Measurements from ENCODE around the gene RUBCN. TPM values are rescaled to one million over a fixed set of nuclear protein-coding genes. Genes with fewer than 3 reads are reported as not detected.
"Not testable (repeated sequence)": the region's sequence is repeated elsewhere in the genome, so short reads cannot be mapped to it uniquely, and the experiment has no call there.

Gene RUBCN
- total and polyA plus RNA-seq, 8 donors, result 12.3 to 33.0 (median 14.5) TPM

DNA sequence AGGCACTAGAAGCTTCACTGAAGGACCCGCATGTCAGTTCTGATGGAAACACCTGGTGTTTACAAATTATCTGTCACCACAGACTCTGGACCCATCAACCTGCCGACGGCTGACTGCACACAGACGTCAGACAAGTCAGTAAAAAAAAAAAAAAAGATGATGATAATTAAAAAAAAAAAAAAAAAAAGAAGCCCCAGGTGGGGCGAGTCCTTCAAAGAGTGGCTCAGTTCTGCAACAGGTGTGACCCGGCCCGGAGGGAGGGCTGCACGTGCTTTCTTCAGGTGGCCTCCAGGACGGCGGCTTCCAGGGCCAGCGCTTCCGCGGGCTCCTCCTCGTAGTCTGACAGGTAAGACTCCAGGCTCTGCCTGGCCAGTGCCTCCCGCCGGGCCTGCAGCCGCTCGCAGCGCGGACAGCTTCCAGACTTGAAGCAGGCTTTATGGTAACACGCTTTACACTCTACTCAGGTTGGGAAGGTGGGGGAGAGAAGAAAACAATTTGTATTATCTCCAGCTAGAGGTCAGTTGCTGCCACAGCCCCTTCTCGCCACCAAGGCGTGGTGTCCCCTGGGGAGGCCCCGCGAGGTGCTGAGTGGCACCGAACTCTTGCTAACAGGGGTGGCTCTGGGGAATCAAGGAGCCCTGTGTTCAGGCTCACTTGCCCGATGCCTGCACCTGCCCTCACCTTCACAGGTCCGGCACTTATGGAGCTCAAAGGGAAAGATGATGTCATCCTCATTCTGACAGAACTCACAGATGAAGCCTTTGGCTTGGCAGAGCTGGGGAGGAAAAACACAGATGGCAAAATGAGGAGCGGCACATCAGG lies 61.8 kb downstream of the RUBCN start:
- peaks cover 0 to 13% of the 10 kb centered on the region in 2 donors for H3K4me1 ChIP-seq
- no peaks in the 10 kb centered on the region for H3K27me3 ChIP-seq
- no peak overlapping the region for H3K27ac ChIP-seq
- ATAC-seq (no peak), DNase-seq (no peak)
- H3K9me3 ChIP-seq, result no peaks in the 10 kb centered on the region
- intact Hi-C loops (cut with DNase I), result no loop called here
- TF ChIP-seq, protein P1, sequence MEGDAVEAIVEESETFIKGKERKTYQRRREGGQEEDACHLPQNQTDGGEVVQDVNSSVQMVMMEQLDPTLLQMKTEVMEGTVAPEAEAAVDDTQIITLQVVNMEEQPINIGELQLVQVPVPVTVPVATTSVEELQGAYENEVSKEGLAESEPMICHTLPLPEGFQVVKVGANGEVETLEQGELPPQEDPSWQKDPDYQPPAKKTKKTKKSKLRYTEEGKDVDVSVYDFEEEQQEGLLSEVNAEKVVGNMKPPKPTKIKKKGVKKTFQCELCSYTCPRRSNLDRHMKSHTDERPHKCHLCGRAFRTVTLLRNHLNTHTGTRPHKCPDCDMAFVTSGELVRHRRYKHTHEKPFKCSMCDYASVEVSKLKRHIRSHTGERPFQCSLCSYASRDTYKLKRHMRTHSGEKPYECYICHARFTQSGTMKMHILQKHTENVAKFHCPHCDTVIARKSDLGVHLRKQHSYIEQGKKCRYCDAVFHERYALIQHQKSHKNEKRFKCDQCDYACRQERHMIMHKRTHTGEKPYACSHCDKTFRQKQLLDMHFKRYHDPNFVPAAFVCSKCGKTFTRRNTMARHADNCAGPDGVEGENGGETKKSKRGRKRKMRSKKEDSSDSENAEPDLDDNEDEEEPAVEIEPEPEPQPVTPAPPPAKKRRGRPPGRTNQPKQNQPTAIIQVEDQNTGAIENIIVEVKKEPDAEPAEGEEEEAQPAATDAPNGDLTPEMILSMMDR (IDR thresholded peaks at IDR 0.05), result no peak
- H3K4me3 ChIP-seq, result no peak overlapping the region
- peaks cover 0 to 58% of the 10 kb centered on the region in 2 donors for H3K36me3 ChIP-seq

DNA sequence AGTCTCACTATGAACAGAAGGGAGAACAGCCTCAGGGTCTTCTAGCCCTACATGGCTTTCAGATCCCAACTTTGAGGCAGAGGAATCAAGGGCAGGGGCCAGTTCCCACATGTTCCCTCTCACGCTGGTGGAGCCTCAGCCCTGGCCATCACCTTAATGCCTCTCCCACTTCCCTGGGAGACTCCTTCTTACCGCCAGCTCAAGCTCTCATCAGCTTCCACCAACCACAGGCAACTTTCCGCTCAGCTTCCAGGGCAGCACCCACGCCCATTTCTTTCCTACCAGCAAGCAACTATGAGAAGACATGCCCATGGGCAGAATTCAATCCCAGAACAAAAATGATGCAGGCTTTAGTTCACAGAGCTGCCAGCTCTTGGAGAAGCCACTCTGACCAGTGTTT lies 63.5 kb downstream of the RUBCN start:
- H3K9me3 ChIP-seq, result no peaks in the 10 kb centered on the region
- no peak for ATAC-seq
- H3K27ac ChIP-seq, result no peak overlapping the region
- no peaks in the 10 kb centered on the region for H3K27me3 ChIP-seq
- TF ChIP-seq, protein P1 (IDR thresholded peaks at IDR 0.05), result no peak
- intact Hi-C loops (cut with DNase I), result no loop called here
- H3K4me3 ChIP-seq, result no peak overlapping the region
- H3K4me1 ChIP-seq, result peaks cover 0 to 13% of the 10 kb centered on the region in 2 donors
- H3K36me3 ChIP-seq, result peaks cover 0 to 58% of the 10 kb centered on the region in 2 donors
- no peak for DNase-seq

DNA sequence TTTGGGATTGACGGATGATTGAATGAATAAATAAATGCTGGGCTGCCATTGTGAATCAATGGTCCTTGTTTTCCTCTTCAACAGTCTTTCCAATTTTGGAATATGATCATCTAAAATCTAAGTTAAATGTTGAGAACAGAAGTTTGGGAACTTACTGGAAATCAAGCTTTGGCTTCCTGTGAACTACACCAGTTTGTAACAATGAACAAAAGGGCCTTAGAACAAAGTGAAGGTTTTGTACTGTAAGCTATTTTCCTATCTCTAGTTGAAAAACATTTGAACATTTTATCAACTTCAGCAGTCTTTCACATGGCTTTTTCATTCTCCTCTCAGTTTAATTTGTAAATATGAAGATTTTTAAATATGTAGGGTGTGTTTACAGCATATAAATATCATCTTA lies 66.3 kb downstream of the RUBCN start:
- Histone ChIP-seq H3K27ac (no peak overlapping the region), H3K36me3 (peaks cover 0 to 38% of the 10 kb centered on the region in 2 donors), H3K9me3 (no peaks in the 10 kb centered on the region), H3K4me3 (no peak overlapping the region), H3K27me3 (no peaks in the 10 kb centered on the region), H3K4me1 (no peaks in the 10 kb centered on the region)
- ATAC-seq (no peak), DNase-seq (no peak)
- intact Hi-C loops (cut with DNase I), result no loop called here
- TF ChIP-seq, protein P1 (IDR thresholded peaks at IDR 0.05), result no peak

DNA sequence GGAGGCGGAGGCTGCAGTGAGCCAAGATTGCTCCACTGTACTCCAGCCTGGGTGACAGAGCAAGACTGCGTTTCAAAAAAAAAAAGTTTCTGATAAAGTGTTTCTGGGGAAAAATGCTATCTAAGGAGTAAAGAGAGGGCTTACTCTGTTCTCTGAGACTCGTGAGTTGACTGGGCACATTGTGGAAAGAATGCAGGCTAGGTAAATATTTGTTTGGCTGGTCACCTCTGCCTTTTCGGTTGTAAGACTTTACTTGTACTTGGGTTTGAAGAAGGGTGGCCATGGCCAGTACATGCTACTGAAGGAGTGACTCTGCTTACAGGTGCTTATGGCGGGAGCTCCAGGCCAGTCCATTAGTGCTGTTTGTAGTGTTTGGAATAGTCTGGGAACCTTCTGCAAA lies 68.7 kb downstream of the RUBCN start:
- Histone ChIP-seq H3K27ac (no peak overlapping the region), H3K27me3 (peaks cover 0 to 7% of the 10 kb centered on the region in 2 donors), H3K4me1 (peaks cover 0 to 2% of the 10 kb centered on the region in 2 donors), H3K4me3 (no peak overlapping the region), H3K9me3 (no peaks in the 10 kb centered on the region), H3K36me3 (peaks cover 0 to 15% of the 10 kb centered on the region in 2 donors)
- peak; percentile 20 for ATAC-seq
- no peak for DNase-seq
- intact Hi-C loops (cut with DNase I), result no loop called here
- TF ChIP-seq, protein P1 (IDR thresholded peaks at IDR 0.05), result no peak

DNA sequence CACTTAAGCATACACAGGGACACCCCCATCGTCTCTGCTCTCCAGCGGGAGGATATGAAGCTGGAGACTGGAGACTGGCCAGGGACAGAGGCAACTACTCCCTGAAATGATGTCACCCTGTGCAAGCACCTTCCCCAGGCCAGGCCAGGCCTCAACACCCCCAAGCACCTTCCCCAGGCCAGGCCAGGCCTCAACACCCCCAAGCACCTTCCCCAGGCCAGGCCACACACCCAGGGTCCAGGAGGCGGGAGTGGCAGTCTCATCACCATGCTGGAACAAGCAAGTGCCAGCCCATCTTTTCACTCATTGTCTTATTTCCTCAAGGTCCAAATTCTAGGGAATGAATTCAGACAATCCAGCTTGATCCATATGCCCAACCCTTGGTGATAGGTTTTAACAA lies 69.4 kb downstream of the RUBCN start:
- H3K4me1 ChIP-seq; H3K9me3 ChIP-seq; ATAC-seq; H3K27me3 ChIP-seq; H3K4me3 ChIP-seq; intact Hi-C loops (cut with DNase I); DNase-seq; H3K27ac ChIP-seq: not testable (repeated sequence)
- H3K36me3 ChIP-seq, result peaks cover 0 to 15% of the 10 kb centered on the region in 2 donors

DNA sequence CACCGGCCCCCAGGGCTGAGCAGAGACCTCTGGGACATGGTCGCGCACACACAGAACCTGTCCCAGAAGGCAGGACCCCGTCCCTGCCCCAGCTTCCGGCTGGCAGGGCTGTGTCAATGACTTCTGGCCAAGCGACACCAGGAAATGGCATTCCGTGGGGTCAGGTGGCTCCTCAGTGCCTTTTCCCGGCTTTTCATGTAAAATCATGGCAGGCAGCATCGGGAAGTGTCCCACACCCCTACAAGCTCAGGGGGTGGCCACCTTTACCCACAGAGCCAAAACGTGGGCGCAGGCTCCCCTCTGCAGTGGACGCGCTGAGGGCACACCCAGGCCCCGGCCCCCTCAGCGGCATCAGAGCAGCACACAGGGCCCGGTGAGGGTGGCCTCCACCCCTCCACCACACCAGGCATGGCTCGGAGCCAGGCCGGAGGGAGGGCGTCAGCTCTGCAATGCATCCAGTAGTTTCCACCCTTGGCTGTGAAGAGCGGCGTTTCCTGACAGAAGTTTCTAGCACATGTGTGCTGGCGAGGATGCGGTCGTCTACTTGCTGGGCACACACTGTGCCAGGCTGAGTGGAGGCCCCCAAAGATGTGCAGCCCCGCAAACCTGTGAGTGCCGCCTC lies 70.4 kb downstream of the RUBCN start:
- DNase-seq; H3K27ac ChIP-seq; H3K27me3 ChIP-seq; intact Hi-C loops (cut with DNase I); H3K36me3 ChIP-seq; H3K9me3 ChIP-seq; H3K4me1 ChIP-seq; H3K4me3 ChIP-seq: not testable (repeated sequence)
- peak; percentile 2 for ATAC-seq

DNA sequence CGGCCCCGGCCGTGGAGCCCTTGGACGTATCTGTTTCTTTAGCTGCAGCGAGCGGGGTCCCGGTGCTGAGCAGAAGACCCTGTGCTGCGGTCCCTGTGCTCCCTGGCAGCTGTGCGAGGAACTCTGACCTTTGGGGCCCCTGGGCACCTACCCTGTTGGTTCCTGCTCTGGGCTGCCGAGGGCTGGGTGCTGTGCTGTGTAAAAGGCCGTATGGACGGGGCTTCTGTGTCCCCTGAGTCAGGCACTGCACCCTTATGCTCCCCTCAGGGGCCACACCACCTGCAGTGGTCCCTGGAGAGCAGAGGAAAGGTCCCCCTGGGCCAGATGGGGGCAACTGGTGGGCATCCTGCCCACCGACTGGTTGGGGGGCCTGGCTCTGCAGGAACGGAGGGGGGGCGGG lies 71.2 kb downstream of the RUBCN start:
- H3K27me3 ChIP-seq; H3K27ac ChIP-seq; H3K36me3 ChIP-seq; H3K9me3 ChIP-seq; H3K4me1 ChIP-seq; DNase-seq; intact Hi-C loops (cut with DNase I); H3K4me3 ChIP-seq; ATAC-seq: not testable (repeated sequence)

DNA sequence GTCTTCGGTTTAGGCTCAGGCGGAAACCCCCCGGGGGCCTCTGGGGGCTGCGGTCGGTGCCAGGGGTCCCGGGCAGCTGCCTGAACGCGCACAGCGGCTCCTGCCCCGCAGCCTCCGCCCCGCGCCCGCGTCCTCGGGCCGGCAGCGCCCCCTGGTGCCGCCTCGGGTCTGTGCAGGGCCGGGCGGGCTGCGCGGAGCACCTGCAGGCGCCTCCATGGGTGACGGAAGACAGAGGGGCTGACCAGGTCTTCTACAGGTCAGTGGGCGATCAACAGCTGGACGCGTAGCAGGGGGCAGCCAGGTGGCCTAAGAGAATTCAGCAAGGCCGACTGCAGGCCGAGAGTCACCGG lies 71.6 kb downstream of the RUBCN start:
- DNase-seq; H3K9me3 ChIP-seq; H3K27me3 ChIP-seq; H3K36me3 ChIP-seq; intact Hi-C loops (cut with DNase I); H3K27ac ChIP-seq; H3K4me1 ChIP-seq: not testable (repeated sequence)
- peak; percentile 97 for ATAC-seq
- peak overlapping the region in 1 of 2 donors; percentile 19 for H3K4me3 ChIP-seq

DNA sequence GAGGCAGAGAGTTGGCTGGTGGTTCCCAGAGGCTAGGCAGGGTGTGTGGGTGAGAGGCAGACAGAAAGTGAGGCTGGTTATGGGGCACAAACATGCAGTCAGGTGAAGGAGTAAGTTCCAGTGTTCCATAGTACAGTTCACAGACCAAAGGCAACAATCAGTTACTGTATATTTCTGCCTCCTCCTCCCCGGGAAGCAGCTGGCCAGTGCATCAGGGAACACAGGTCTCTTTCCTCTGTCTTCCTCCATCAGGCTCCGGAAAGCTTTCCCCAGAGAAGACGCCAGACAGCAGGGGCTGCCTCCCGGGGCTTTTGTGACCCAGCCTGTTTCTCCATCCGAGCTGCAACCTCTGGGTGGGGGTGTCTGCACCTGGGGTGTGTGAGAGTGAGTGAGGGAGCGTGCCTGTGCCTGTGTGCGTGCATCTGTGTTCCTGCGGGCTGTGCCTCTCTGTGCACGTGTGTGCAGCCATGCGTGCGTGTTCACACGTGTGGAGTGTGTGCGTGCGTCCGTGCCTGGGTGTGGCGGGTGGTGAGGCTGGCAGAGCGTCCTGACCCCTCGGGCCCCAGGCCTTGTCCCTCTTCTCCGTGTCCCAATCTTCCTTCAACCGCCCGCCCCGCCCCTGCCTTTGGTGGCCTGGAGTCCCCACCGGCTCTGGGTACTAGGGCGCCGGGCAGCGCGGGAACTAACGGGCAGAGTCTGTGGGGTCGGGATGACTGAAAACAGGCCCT lies 72.1 kb downstream of the RUBCN start:
- intact Hi-C loops (cut with DNase I); DNase-seq: not testable (repeated sequence)

More for the DNA sequence above, 72.1 kb downstream of the RUBCN start:
- not testable (repeated sequence) for H3K36me3 ChIP-seq, H3K27ac ChIP-seq, H3K27me3 ChIP-seq, H3K4me1 ChIP-seq, H3K9me3 ChIP-seq
- H3K4me3 ChIP-seq, result peak overlapping the region in 1 of 2 donors; percentile 19
- peak; percentile 43 for ATAC-seq

All from left lung (tissue), 10 donors.